Nephron progenitor cell (in vitro differentiated cells): ENCODE data around the gene NXPE3.
"Not testable (repeated sequence)": the region's sequence is repeated elsewhere in the genome, so short reads cannot be mapped to it uniquely, and the experiment has no call there.

Experiments
- DNase-seq: peaks from one replicate; pipeline ENCODE4 v3.0.0; 2021
- H3K27ac Mint-ChIP-seq: 2 replicates; pipeline ENCODE4 v1.8.0; 2021; ENCODE audit warnings: mild to moderate bottlenecking, moderate library complexity, mixed read lengths
- H3K27me3 Mint-ChIP-seq: 2 replicates; pipeline ENCODE4 v1.8.0; 2021; ENCODE audit warnings: mild to moderate bottlenecking, low read depth, mixed read lengths; ENCODE audit not compliant: poor library complexity
- H3K36me3 Mint-ChIP-seq: 2 replicates; pipeline ENCODE4 v1.8.0; 2021; ENCODE audit warnings: low read depth, mixed read lengths
- H3K4me1 Mint-ChIP-seq: 2 replicates; pipeline ENCODE4 v1.8.0; 2021; ENCODE audit warnings: mixed read lengths
- H3K4me3 Mint-ChIP-seq: 2 replicates; pipeline ENCODE4 v1.8.0; 2021; ENCODE audit warnings: mild to moderate bottlenecking, moderate library complexity, mixed read lengths
- H3K9me3 Mint-ChIP-seq: 2 replicates; pipeline ENCODE4 v1.8.0; 2021; ENCODE audit warnings: mild to moderate bottlenecking, moderate library complexity, mixed read lengths
- CTCF ChIP-seq: fragments of 200-600 bp; sonication (generic); IDR thresholded peaks from 2 replicates; pipeline ENCODE4 v1.5.0; 2021; ENCODE audit warnings: antibody characterized with exemption

Gene NXPE3

GRCh38 chr3:101859882-101860448 is 81.0 kb downstream of the NXPE3 start:
- no peak for DNase-seq
- Mint-ChIP-seq H3K36me3 (peaks cover 35% of the 10 kb centered on the region), H3K4me3 (no peak overlapping the region), H3K27ac (no peak overlapping the region), H3K9me3 (no peaks in the 10 kb centered on the region), H3K27me3 (no peaks in the 10 kb centered on the region), H3K4me1 (no peaks in the 10 kb centered on the region)
- TF ChIP-seq CTCF = no peak

GRCh38 chr3:101861212-101861788 is 82.3 kb downstream of the NXPE3 start:
- Mint-ChIP-seq H3K9me3 (no peaks in the 10 kb centered on the region), H3K4me1 (no peaks in the 10 kb centered on the region), H3K4me3 (no peak overlapping the region), H3K27ac (no peak overlapping the region), H3K27me3 (no peaks in the 10 kb centered on the region), H3K36me3 (peaks cover 25% of the 10 kb centered on the region)
- TF ChIP-seq CTCF = no peak
- no peak for DNase-seq

- no peak for TF ChIP-seq CTCF
- Mint-ChIP-seq H3K9me3 (no peaks in the 10 kb centered on the region), H3K27ac (no peak overlapping the region), H3K4me1 (peaks cover under 1% of the 10 kb centered on the region), H3K4me3 (no peak overlapping the region), H3K36me3 (peaks cover 24% of the 10 kb centered on the region), H3K27me3 (no peaks in the 10 kb centered on the region)
- DNase-seq = no peak
These were observed 82.9 kb downstream of the NXPE3 start for GRCh38 chr3:101861789-101862415.

- no peaks in the 10 kb centered on the region for H3K9me3 Mint-ChIP-seq
- TF ChIP-seq CTCF = no peak
These were observed 83.6 kb downstream of the NXPE3 start for GRCh38 chr3:101862416-101863165.

DNA sequence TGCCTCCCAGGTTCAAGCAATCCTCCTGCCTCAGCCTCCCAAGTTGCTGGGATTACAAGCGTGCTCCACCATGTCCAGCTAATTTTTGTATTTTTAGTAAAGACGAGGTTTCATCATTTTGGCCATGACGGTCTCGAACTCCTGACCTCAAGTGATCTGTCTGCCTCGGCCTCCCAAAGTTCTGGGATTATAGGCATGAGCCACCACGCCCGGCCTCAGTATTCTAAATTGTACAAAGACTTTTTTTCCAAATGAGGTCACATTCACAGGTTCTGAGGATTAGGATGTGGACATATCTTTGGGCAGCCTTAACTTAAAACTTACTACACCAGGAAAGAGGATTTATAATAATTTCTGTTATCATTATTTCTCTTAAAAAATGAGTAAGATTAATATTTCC is 85.9 kb downstream of the NXPE3 start:
- DNase-seq, H3K4me3 Mint-ChIP-seq, H3K27me3 Mint-ChIP-seq, H3K36me3 Mint-ChIP-seq, H3K9me3 Mint-ChIP-seq, H3K27ac Mint-ChIP-seq: not testable (repeated sequence)
- peaks cover 17% of the 10 kb centered on the region for H3K4me1 Mint-ChIP-seq

More at GRCh38 chr3:101862416-101863165, 83.6 kb downstream of the NXPE3 start:
- no peaks in the 10 kb centered on the region for H3K27me3 Mint-ChIP-seq
- H3K4me1 Mint-ChIP-seq = peaks cover 8% of the 10 kb centered on the region
- H3K4me3 Mint-ChIP-seq = no peak overlapping the region
- peaks cover 17% of the 10 kb centered on the region for H3K36me3 Mint-ChIP-seq
- no peak overlapping the region for H3K27ac Mint-ChIP-seq
- DNase-seq = no peak

- Mint-ChIP-seq H3K9me3 (no peaks in the 10 kb centered on the region), H3K27ac (no peak overlapping the region), H3K36me3 (no peaks in the 10 kb centered on the region), H3K4me1 (peaks cover 17% of the 10 kb centered on the region), H3K27me3 (no peaks in the 10 kb centered on the region), H3K4me3 (no peak overlapping the region)
- no peak for DNase-seq
- no peak for TF ChIP-seq CTCF
These were observed 86.9 kb downstream of the NXPE3 start for GRCh38 chr3:101865751-101866509.
